Psoas muscle (tissue), 8 donors: Measurements from ENCODE around the gene B3GAT1. TPM values are rescaled to one million over a fixed set of nuclear protein-coding genes. Genes with fewer than 3 reads are reported as not detected.

ENCODE experiments used
- ATAC-seq, 4 donors: fragments of 200-7000 bp; cut with Tn5 transposase; one replicate each; pipeline ENCODE4 v1.9.1; 2020; ENCODE audit warnings: moderate library complexity in 3 of 4, mild to moderate bottlenecking in 2 of 4
- DNase-seq, 2 donors: peaks; one replicate each; pipeline ENCODE4 v3.0.0-alpha.2; 2020
- H3K27ac ChIP-seq: fragments of 200-600 bp; one replicate; pipeline ENCODE4 v1.8.0; 2022
- H3K27me3 ChIP-seq, 3 donors: fragments of 200-600 bp in 1 of 3; one replicate each; pipeline versions ENCODE4 v1.6.1 to v1.8.0; 2013 to 2022; ENCODE audit warnings: low read length in 2 of 3, mild to moderate bottlenecking in 2 of 3, moderate library complexity in 1 of 3; ENCODE audit not compliant: insufficient read depth in 3 of 3
- H3K36me3 ChIP-seq, 2 donors: fragments of 200-600 bp in 1 of 2; one replicate each; pipeline versions ENCODE4 v1.6.1 to v1.8.0; 2013 to 2022; ENCODE audit warnings: low read depth in 1 of 2, mild to moderate bottlenecking in 1 of 2, moderate library complexity in 1 of 2; ENCODE audit not compliant: insufficient read depth in 1 of 2
- H3K4me1 ChIP-seq: fragments of 200-600 bp; one replicate; pipeline ENCODE4 v1.8.0; 2022
- H3K4me3 ChIP-seq: fragments of 200-600 bp; one replicate; pipeline ENCODE4 v1.8.0; 2022; ENCODE audit warnings: mild to moderate bottlenecking
- H3K9me3 ChIP-seq: fragments of 200-600 bp; one replicate; pipeline ENCODE4 v1.8.0; 2022
- CTCF ChIP-seq: fragments of 200-600 bp; IDR thresholded peaks from one replicate; pipeline ENCODE4 v1.8.0; 2022; ENCODE audit warnings: antibody characterized with exemption
- WGBS, 3 donors: extraction: QIAGEN DNeasy Blood & Tissue Kit; methylation state at CpG; one replicate each; pipeline versions ENCODE4 v1.1.6 to v1.1.7; 2013; 5-methylcytosine and 5-hydroxymethylcytosine counted together
- intact Hi-C, 2 donors: fragments of 100-400 bp; cut with DNase I; formaldehyde crosslinking; loops; one replicate each; pipeline versions ENCODE4 v1.11.0 to v1.14.2; 2022
- polyA plus RNA-seq, 3 donors: library from polyadenylated mRNA; stranded (reverse); fragments of 200-250 nt; gene quantifications; one replicate each; pipeline ENCODE4 v1.2.3, GENCODE V29; 2013
- total RNA-seq, 4 donors: library from RNA; stranded (reverse); fragmentation: NEBNext Ultra II Directional in 2 of 4; extraction: Animal tissue kit (Norgen Biotek cat#: 25700) in 2 of 4; gene quantifications; one replicate each; pipeline versions ENCODE4 v1.2.1 to v1.2.4, GENCODE V29; 2021 to 2023
- donor health status: healthy with polysubstance abuse.
- donor health status: DM: no; HTN: no; CAD: no; lungs with moderate emphysema.
- donor health status: Bipolar disorder and iron deficiency.
- donor health status: healthy.
- donor health status: DM: yes; HTN: yes; CAD: no.
- donor health status: DM: no; HTN: no; CAD: no.
- donor health status: DM: no; HTN: no; CAD: no.
- donor health status: DM: yes; HTN: yes; CAD: no.

Gene B3GAT1
- total and polyA plus RNA-seq, 7 donors: 0.01 to 0.13 (median 0.06) TPM; not detected in 3

- intact Hi-C loops: no loop called here
- no peak for DNase-seq
- TF ChIP-seq CTCF: no peak
- Histone ChIP-seq H3K9me3 (no peaks in the 10 kb centered on the region), H3K4me3 (no peak overlapping the region), H3K36me3 (no peaks in the 10 kb centered on the region), H3K4me1 (no peaks in the 10 kb centered on the region), H3K27me3 (peaks cover 0 to 8% (median 6%) of the 10 kb centered on the region in 3 donors), H3K27ac (no peak overlapping the region)
- no peak for ATAC-seq
- 64 to 70% (median 64%) methylated on average over 9 of the region's 9 CpGs for WGBS, 3 donors
Measured at GRCh38 chr11:134437821-134438220, 25.8 kb upstream of the B3GAT1 start.

GRCh38 chr11:134436781-134437180 lies 24.7 kb upstream of the B3GAT1 start:
- peaks cover 0 to 8% (median 6%) of the 10 kb centered on the region in 3 donors for H3K27me3 ChIP-seq
- H3K9me3 ChIP-seq: no peaks in the 10 kb centered on the region
- no peak overlapping the region for H3K4me3 ChIP-seq
- ATAC-seq (no peak), DNase-seq (no peak)
- intact Hi-C loops: no loop called here
- WGBS, 3 donors: 85 to 90% (median 87%) methylated on average over 10 of the region's 10 CpGs
- no peaks in the 10 kb centered on the region for H3K36me3 ChIP-seq
- TF ChIP-seq CTCF: no peak
- H3K4me1 ChIP-seq: no peaks in the 10 kb centered on the region
- H3K27ac ChIP-seq: no peak overlapping the region

GRCh38 chr11:134433806-134434205 lies 21.8 kb upstream of the B3GAT1 start:
- Histone ChIP-seq H3K4me3 (no peak overlapping the region), H3K9me3 (no peaks in the 10 kb centered on the region), H3K27me3 (peaks cover 0 to 16% (median 7%) of the 10 kb centered on the region in 3 donors), H3K27ac (no peak overlapping the region), H3K4me1 (no peaks in the 10 kb centered on the region), H3K36me3 (no peaks in the 10 kb centered on the region)
- intact Hi-C loops: no loop called here
- TF ChIP-seq CTCF: no peak
- no peak for DNase-seq
- 75 to 80% (median 76%) methylated on average over 10 of the region's 10 CpGs for WGBS, 3 donors
- no peak for ATAC-seq

GRCh38 chr11:134433251-134433650 lies 21.2 kb upstream of the B3GAT1 start:
- intact Hi-C loops: no loop called here
- ATAC-seq: no peak
- Histone ChIP-seq H3K27me3 (peaks cover 0 to 16% (median 7%) of the 10 kb centered on the region in 3 donors), H3K9me3 (no peaks in the 10 kb centered on the region), H3K36me3 (no peaks in the 10 kb centered on the region), H3K27ac (no peak overlapping the region), H3K4me3 (no peak overlapping the region), H3K4me1 (no peaks in the 10 kb centered on the region)
- 79 to 83% (median 81%) methylated on average over 3 of the region's 3 CpGs for WGBS, 3 donors
- TF ChIP-seq CTCF: no peak
- DNase-seq: no peak

- no peaks in the 10 kb centered on the region for H3K4me1 ChIP-seq
- no peak for ATAC-seq
- no peaks in the 10 kb centered on the region for H3K36me3 ChIP-seq
- H3K27ac ChIP-seq: no peak overlapping the region
- H3K9me3 ChIP-seq: no peaks in the 10 kb centered on the region
- intact Hi-C loops: no loop called here
- 25 to 36% (median 25%) methylated on average over 2 of the region's 2 CpGs for WGBS, 3 donors
- TF ChIP-seq CTCF: no peak
- no peak for DNase-seq
- peaks cover 0 to 16% (median 7%) of the 10 kb centered on the region in 3 donors for H3K27me3 ChIP-seq
- no peak overlapping the region for H3K4me3 ChIP-seq
Measured at GRCh38 chr11:134432776-134433175, 20.7 kb upstream of the B3GAT1 start.
